Spleen (tissue), 11 donors: ENCODE data around the gene IMMP2L. TPM values are rescaled to one million over a fixed set of nuclear protein-coding genes. Genes with fewer than 3 reads are reported as not detected.
A peak's percentile ranks its signal among the peaks of the same experiment; 100 is the strongest.

Experiments used
- DNase-seq: peaks from one replicate; pipeline ENCODE4 v3.0.0-alpha.2; 2020
- H3K27ac ChIP-seq, 8 donors: fragments of 200-600 bp; sonication (generic) in 7 of 8; 1 replicate in 4 of 8; 2 replicates in 4 of 8; pipeline versions ENCODE4 v1.5.0 to v1.8.0; 2016 to 2021; ENCODE audit warnings: inconsistent platforms in 4 of 8, mild to moderate bottlenecking in 4 of 8, moderate library complexity in 1 of 8
- H3K27me3 ChIP-seq, 7 donors: fragments of 200-600 bp; sonication (generic) in 6 of 7; replicated peaks in 1 of 7; 1 replicate in 4 of 7; 2 replicates in 3 of 7; pipeline versions ENCODE4 v1.5.0 to v1.8.0; 2016 to 2021; ENCODE audit warnings: inconsistent platforms in 3 of 7, mild to moderate bottlenecking in 1 of 7
- H3K36me3 ChIP-seq, 6 donors: fragments of 200-600 bp; sonication (generic) in 5 of 6; 1 replicate in 4 of 6; 2 replicates in 2 of 6; pipeline versions ENCODE4 v1.5.0 to v1.8.0; 2016 to 2021; ENCODE audit warnings: inconsistent platforms in 2 of 6
- H3K4me1 ChIP-seq, 6 donors: fragments of 200-600 bp; sonication (generic) in 5 of 6; 1 replicate in 3 of 6; 2 replicates in 3 of 6; pipeline versions ENCODE4 v1.5.0 to v1.8.0; 2016 to 2021; ENCODE audit warnings: inconsistent platforms in 3 of 6
- H3K4me3 ChIP-seq, 8 donors: fragments of 200-600 bp; sonication (generic) in 7 of 8; 1 replicate in 4 of 8; 2 replicates in 4 of 8; pipeline versions ENCODE4 v1.5.0 to v1.8.0; 2016 to 2021; ENCODE audit warnings: inconsistent platforms in 4 of 8, mild to moderate bottlenecking in 4 of 8, moderate library complexity in 2 of 8
- H3K9me3 ChIP-seq, 8 donors: fragments of 200-600 bp; sonication (generic) in 7 of 8; 1 replicate in 4 of 8; 2 replicates in 4 of 8; pipeline versions ENCODE4 v1.5.0 to v1.8.0; 2016 to 2021; ENCODE audit warnings: inconsistent platforms in 4 of 8
- POLR2A ChIP-seq, 3 donors: fragments of 450-650 bp; IDR thresholded peaks; one replicate each; pipeline ENCODE4 v1.5.1; 2017; ENCODE audit warnings: antibody characterized with exemption in 3 of 3, mild to moderate bottlenecking in 1 of 3
- POLR2AphosphoS5 ChIP-seq, 3 donors: sonication (generic); formaldehyde crosslinking; IDR thresholded peaks; one replicate each; pipeline ENCODE4 v1.5.1; 2017; ENCODE audit warnings: antibody characterized with exemption in 3 of 3
- WGBS, 5 donors: extraction: QIAGEN DNeasy Blood & Tissue Kit in 3 of 5; methylation state at CpG; one replicate each; pipeline versions ENCODE4 v1.1.5 to v1.1.7; 2013 to 2018; 5-methylcytosine and 5-hydroxymethylcytosine counted together
- intact Hi-C: fragments of 100-400 bp; cut with DNase I; formaldehyde crosslinking; loops from one replicate; pipeline ENCODE4 v1.15.0; 2023; ENCODE audit warnings: low total_unique reads
- polyA plus RNA-seq, 3 donors: library from polyadenylated mRNA; stranded (reverse); fragments of 200-250 nt; gene quantifications; one replicate each; pipeline ENCODE4 v1.2.1, GENCODE V29; 2013
- total RNA-seq, 7 donors: library from RNA; depleted of rRNA in 3 of 7; stranded (reverse); fragments of >200 nt in 3 of 7; fragmentation: NEBNext Ultra II Directional in 4 of 7; extraction: Animal tissue kit (Norgen Biotek cat#: 25700) in 4 of 7; gene quantifications; one replicate each; pipeline versions ENCODE4 v1.1.0 to v1.2.1, GENCODE V29; 2016 to 2021
- TF ChIP-seq, protein P1 (sequence below), 11 experiments: fragments of 200-600 bp in 7 of 11; fragments of 450-650 bp in 4 of 11; sonication (generic) in 4 of 11; IDR thresholded peaks in 8 of 11; conservative IDR thresholded peaks in 3 of 11; 1 replicate in 7 of 11; 2 replicates in 4 of 11; pipeline versions ENCODE4 v1.4.0 to v1.8.0; 2016 to 2021; ENCODE audit warnings: antibody characterized with exemption in 11 of 11, inconsistent platforms in 4 of 11, mild to moderate bottlenecking in 1 of 11
- donor health status: healthy with polysubstance abuse.
- donor health status: DM: no; HTN: no; CAD: no; lungs with moderate emphysema.
- donor health status: DM: no; HTN: no; CAD: no.
- donor health status: Bipolar disorder and iron deficiency.
- donor health status: healthy.
- donor health status: DM: no; HTN: no; CAD: no.
- donor health status: DM: yes; HTN: yes; CAD: no.

Gene IMMP2L
- total and polyA plus RNA-seq, 10 donors, result 6.5 to 32.7 (median 9.8) TPM

DNA sequence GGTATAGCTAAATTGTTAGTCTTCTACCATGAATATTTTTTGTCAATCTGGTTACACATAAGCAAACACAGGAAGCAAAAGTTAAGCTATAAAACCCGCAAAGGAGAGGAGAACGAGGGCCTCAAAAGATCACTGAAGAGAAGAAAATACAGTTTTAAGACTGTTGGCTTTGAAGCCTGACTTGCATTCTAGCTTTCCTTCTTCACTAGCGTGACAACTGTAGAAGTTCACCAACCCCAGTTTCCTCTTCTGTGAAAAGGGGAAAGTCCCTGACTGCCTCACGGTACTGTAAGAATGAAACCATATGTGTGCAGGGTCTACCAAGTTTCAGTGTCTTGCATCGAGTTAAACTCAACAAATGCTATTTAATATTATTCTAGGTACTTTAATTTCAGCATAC, 478.9 kb downstream of the IMMP2L start:
- peaks cover 6 to 31% (median 20%) of the 10 kb centered on the region in 6 donors for H3K4me1 ChIP-seq
- intact Hi-C loops, result no loop called here
- peak overlapping the region in 2 of 8 donors; percentile 18 to 23 for H3K27ac ChIP-seq
- TF ChIP-seq, protein P1, sequence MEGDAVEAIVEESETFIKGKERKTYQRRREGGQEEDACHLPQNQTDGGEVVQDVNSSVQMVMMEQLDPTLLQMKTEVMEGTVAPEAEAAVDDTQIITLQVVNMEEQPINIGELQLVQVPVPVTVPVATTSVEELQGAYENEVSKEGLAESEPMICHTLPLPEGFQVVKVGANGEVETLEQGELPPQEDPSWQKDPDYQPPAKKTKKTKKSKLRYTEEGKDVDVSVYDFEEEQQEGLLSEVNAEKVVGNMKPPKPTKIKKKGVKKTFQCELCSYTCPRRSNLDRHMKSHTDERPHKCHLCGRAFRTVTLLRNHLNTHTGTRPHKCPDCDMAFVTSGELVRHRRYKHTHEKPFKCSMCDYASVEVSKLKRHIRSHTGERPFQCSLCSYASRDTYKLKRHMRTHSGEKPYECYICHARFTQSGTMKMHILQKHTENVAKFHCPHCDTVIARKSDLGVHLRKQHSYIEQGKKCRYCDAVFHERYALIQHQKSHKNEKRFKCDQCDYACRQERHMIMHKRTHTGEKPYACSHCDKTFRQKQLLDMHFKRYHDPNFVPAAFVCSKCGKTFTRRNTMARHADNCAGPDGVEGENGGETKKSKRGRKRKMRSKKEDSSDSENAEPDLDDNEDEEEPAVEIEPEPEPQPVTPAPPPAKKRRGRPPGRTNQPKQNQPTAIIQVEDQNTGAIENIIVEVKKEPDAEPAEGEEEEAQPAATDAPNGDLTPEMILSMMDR (IDR thresholded peaks at IDR 0.05 in 8 of 11, conservative IDR thresholded peaks at IDR 0.05 in 3 of 11), result no peak
- no peak for TF ChIP-seq POLR2AphosphoS5 (IDR thresholded peaks at IDR 0.05)
- TF ChIP-seq POLR2A (IDR thresholded peaks at IDR 0.05), result no peak
- no peak overlapping the region for H3K4me3 ChIP-seq
- WGBS, 5 donors, result 5 to 11% (median 7%) methylated on average over 5 of the region's 5 CpGs
- H3K27me3 ChIP-seq, result no peaks in the 10 kb centered on the region
- H3K36me3 ChIP-seq, result no peaks in the 10 kb centered on the region
- no peak for DNase-seq
- H3K9me3 ChIP-seq, result no peaks in the 10 kb centered on the region

DNA sequence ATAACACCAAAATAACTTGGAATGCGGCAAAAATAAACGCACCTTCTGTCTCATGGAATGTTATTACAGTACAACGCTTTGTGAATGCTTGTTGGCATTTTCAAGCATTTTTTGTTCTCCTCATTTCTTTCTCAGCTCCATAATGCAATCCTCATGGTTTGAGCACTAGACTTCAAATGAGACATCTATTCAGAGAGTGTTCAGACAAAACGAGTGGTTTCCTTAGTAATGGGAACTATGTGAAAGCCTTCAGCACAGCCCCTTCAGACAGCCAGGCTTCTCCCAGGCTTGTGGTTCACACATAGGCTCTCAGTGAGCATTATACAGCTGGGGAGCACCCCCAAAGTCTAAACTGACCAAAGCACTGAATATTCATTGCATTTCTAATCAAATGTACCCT, 479.9 kb downstream of the IMMP2L start:
- TF ChIP-seq POLR2A (IDR thresholded peaks at IDR 0.05) (no peak), POLR2AphosphoS5 (IDR thresholded peaks at IDR 0.05) (no peak)
- TF ChIP-seq, protein P1 (IDR thresholded peaks at IDR 0.05 in 8 of 11, conservative IDR thresholded peaks at IDR 0.05 in 3 of 11), result no peak
- 54 to 71% (median 64%) methylated on average over 4 of the region's 4 CpGs for WGBS, 5 donors
- Histone ChIP-seq H3K27me3 (no peaks in the 10 kb centered on the region), H3K9me3 (no peaks in the 10 kb centered on the region), H3K4me1 (peaks cover 6 to 31% (median 20%) of the 10 kb centered on the region in 6 donors), H3K4me3 (no peak overlapping the region), H3K36me3 (no peaks in the 10 kb centered on the region), H3K27ac (no peak overlapping the region)
- no peak for DNase-seq
- intact Hi-C loops, result no loop called here

DNA sequence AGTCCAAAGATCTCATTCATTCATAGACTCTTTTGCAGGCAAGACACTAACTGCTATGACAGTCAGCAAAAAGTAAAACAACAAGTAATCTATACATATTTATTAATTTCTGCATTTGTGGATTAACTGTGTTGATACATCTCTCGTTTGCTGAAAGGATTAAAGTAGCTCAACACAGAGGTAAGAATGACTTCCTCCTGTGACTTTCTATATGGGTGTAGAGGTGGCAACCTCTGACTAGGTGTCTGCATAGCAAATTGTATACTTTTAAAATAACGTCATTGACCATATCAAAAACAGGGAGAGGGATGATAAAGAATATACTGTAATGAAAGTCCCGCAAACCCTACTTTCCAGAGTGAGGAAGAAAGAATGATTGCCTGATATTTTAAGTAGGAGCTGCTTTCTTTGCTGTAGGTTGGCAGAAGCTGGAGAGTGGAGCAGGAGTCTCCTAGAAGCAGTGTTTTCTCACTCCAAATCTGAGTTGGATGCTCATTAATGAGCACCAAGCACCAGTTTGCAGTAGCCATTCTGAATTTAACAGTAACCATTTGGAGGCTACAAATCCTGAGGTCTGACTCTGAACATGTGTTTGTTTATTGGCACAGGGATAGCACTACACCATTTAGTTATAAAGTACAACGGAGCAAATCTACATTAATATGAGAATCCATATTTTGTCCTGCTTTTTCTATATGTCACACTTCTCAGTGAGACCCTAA, 480.6 kb downstream of the IMMP2L start:
- WGBS, 5 donors, result 78 to 86% (median 80%) methylated on average over 4 of the region's 4 CpGs
- Histone ChIP-seq H3K27me3 (no peaks in the 10 kb centered on the region), H3K27ac (no peak overlapping the region), H3K4me1 (peaks cover 6 to 31% (median 20%) of the 10 kb centered on the region in 6 donors), H3K4me3 (no peak overlapping the region), H3K36me3 (no peaks in the 10 kb centered on the region), H3K9me3 (no peaks in the 10 kb centered on the region)
- TF ChIP-seq POLR2AphosphoS5 (IDR thresholded peaks at IDR 0.05) (no peak), POLR2A (IDR thresholded peaks at IDR 0.05) (no peak)
- TF ChIP-seq, protein P1 (IDR thresholded peaks at IDR 0.05 in 8 of 11, conservative IDR thresholded peaks at IDR 0.05 in 3 of 11), result no peak
- no peak for DNase-seq
- intact Hi-C loops, result no loop called here

DNA sequence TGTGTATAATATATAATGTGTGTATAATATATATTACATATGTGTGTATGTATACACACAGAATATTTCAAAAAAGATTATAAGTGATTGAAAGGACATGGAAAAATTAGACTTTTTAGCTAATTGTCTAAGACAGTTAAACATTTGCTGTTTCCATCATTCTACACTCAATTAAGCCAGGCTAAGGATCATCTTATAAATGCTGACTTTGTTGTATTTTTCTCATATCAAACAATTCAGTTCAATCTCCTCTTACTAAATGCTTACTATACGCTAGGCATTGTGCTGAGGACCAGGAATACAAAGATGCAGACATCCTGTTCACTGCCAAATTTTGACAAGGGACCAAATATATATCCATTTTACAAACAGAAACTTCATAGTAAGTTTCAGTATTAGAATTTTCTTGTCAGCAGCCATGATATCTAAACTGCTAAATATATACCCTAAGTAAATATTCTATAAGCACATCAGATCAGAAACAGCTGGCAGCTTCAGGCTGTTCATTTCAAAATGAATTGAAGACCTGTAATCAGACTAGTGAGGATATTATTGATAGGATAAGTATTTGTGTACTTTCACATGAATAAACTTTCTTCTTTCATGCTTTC, 481.7 kb downstream of the IMMP2L start:
- Histone ChIP-seq H3K27me3 (no peaks in the 10 kb centered on the region), H3K4me1 (peaks cover 6 to 31% (median 20%) of the 10 kb centered on the region in 6 donors), H3K4me3 (no peak overlapping the region), H3K36me3 (no peaks in the 10 kb centered on the region), H3K27ac (no peak overlapping the region), H3K9me3 (no peaks in the 10 kb centered on the region)
- no peak for DNase-seq
- intact Hi-C loops, result no loop called here
- 90 to 97% (median 95%) methylated on average over 1 of the region's 1 CpG for WGBS, 5 donors
- TF ChIP-seq, protein P1 (IDR thresholded peaks at IDR 0.05 in 8 of 11, conservative IDR thresholded peaks at IDR 0.05 in 3 of 11), result no peak
- TF ChIP-seq POLR2A (IDR thresholded peaks at IDR 0.05) (no peak), POLR2AphosphoS5 (IDR thresholded peaks at IDR 0.05) (no peak)
